ENCODE results near the gene ASIC1. TPM values are rescaled to one million over a fixed set of nuclear protein-coding genes. Genes with fewer than 3 reads are reported as not detected.

Gene ASIC1
- total and polyA plus RNA-seq, 2 of the 13 experiments (the other 11 are each of a cell fraction or from before 2014, with no cell fraction given), result 0.44 to 1.5 TPM

GRCh38 chr12:50069539-50069938 is 12.1 kb downstream of the ASIC1 start:
- H3K79me2 ChIP-seq (ENCODE audit: insufficient read depth, low read length), result no peaks in the 10 kb centered on the region
- H3K36me3 ChIP-seq (replicated peaks in 1 of 2; ENCODE audit: control insufficient read depth in 1 of 2, insufficient read depth in 2 of 2, low read length in 2 of 2), result no peaks in the 10 kb centered on the region
- no peak overlapping the region for H3K4me2 ChIP-seq (ENCODE audit: low read depth, low read length)
- no peaks in the 10 kb centered on the region for H4K20me1 ChIP-seq (ENCODE audit: insufficient read depth, low read length)
- 89% methylated on average over 3 of the region's 3 CpGs for WGBS (ENCODE audit: low lambda C conversion rate)
- H2AFZ ChIP-seq (ENCODE audit: low read length), result no peak overlapping the region
- ATAC-seq, result no peak
- FAIRE-seq, result no peak
- H3K4me3 ChIP-seq (replicated peaks in 1 of 3; ENCODE audit: insufficient read depth in 1 of 3, low read depth in 2 of 3, low read length in 3 of 3), result no peak overlapping the region
- ChIA-PET POLR2A (no interaction called here), CTCF (ENCODE audit: low intra/inter-chr PET ratio, low total read pairs) (interaction anchor here (2.7 to 3.6 kb wide), 2 partner anchors 30 to 102 kb away, joined by 18 to 43 read pairs; no protein-coding TSS in a partner anchor)
- no TSS peak for BruUV-seq (replicated peaks)
- TF ChIP-seq SETDB1 (CRISPR knock-in tag; IDR thresholded peaks at IDR 0.05; ENCODE audit: borderline replicate concordance) (no peak), MYNN (CRISPR knock-in tag; IDR thresholded peaks at IDR 0.05; ENCODE audit: low read depth) (no peak), NFKB2 (CRISPR knock-in tag; IDR thresholded peaks at IDR 0.05; ENCODE audit: borderline replicate concordance) (no peak), THRA (CRISPR knock-in tag; IDR thresholded peaks at IDR 0.05; ENCODE audit: borderline replicate concordance) (no peak), PLRG1 (conservative IDR thresholded peaks at IDR 0.05) (no peak), PHF20 (CRISPR knock-in tag; IDR thresholded peaks at IDR 0.05) (no peak), RXRB (CRISPR knock-in tag; IDR thresholded peaks at IDR 0.05; ENCODE audit: borderline replicate concordance) (no peak), RARG (CRISPR knock-in tag; IDR thresholded peaks at IDR 0.05; ENCODE audit: low read depth) (no peak), ZBTB42 (CRISPR knock-in tag; IDR thresholded peaks at IDR 0.05) (no peak), ZNF75D (CRISPR knock-in tag; IDR thresholded peaks at IDR 0.05; ENCODE audit: borderline replicate concordance) (no peak), FLYWCH1 (CRISPR knock-in tag; IDR thresholded peaks at IDR 0.05) (no peak)
- in situ Hi-C loops (cut with HindIII; ENCODE audit: extremely low pct_ligation_motif_present, low pct_unique_long_range_greater_than_20kb) (no loop called here), intact Hi-C loops (cut with micrococcal nuclease; ENCODE audit: unreplicated experiment) (no loop called here)
- H3K27ac ChIP-seq (ENCODE audit: extremely low read length, insufficient read depth, low read length), result no peak overlapping the region
- H3K9me3 ChIP-seq (ENCODE audit: low read length), result no peaks in the 10 kb centered on the region
- no peak for DNase-seq (ENCODE audit: low spot score)
- no peak overlapping the region for H3K9ac ChIP-seq (ENCODE audit: insufficient read depth, low read depth, low read length)
- H3K27me3 ChIP-seq (ENCODE audit: control insufficient read depth in 1 of 2, insufficient read depth in 2 of 2, low read length in 2 of 2), result peaks cover 1 to 7% of the 10 kb centered on the region in 2 experiments; a peak in 4 of 5 replicates
- peaks cover 15% of the 10 kb centered on the region for H3K4me1 ChIP-seq (ENCODE audit: insufficient read depth, low read length)

Measured in HepG2 (cell line).